Measurements from ENCODE around the gene RAE1. TPM values are rescaled to one million over a fixed set of nuclear protein-coding genes. Genes with fewer than 3 reads are reported as not detected.

Gene RAE1
- total and polyA plus RNA-seq, 2 of the 4 experiments (the other 2 are of a cell fraction): 32.8 to 80.5 TPM

GRCh38 chr20:57404419-57405072 lies 53.5 kb downstream of the RAE1 start:
- Histone ChIP-seq H3K14ac (replicated peaks; ENCODE audit: low read depth, low read length) (no peak overlapping the region), H3K4me1 (ENCODE audit: control insufficient read depth, insufficient read depth, low read length) (peaks cover 2% of the 10 kb centered on the region; the same call in 1 of the 2 replicates), H3K23ac (ENCODE audit: low read depth, low read length) (no peak overlapping the region), H4K5ac (ENCODE audit: low read depth, low read length) (no peak overlapping the region), H3K4me2 (ENCODE audit: low read depth, low read length) (no peak overlapping the region), H3K9me3 (ENCODE audit: control insufficient read depth, insufficient read depth, low read length) (no peaks in the 10 kb centered on the region), H3K4me3 (ENCODE audit: insufficient read depth, low read depth, low read length) (no peak overlapping the region), H3K27ac (ENCODE audit: insufficient read depth, low read length) (no peak overlapping the region), H3K4ac (ENCODE audit: low read depth, low read length) (no peak overlapping the region), H3K9ac (ENCODE audit: low read depth, low read length) (no peak overlapping the region), H2BK15ac (ENCODE audit: low read depth, low read length) (no peak overlapping the region), H3K18ac (ENCODE audit: low read depth, low read length) (no peak overlapping the region), H4K8ac (ENCODE audit: low read depth in 2 of 2, low read length in 2 of 2) (no peak overlapping the region), H2BK20ac (ENCODE audit: low read depth, low read length) (no peak overlapping the region), H2BK120ac (ENCODE audit: low read depth, low read length) (no peak overlapping the region), H3K9me1 (ENCODE audit: insufficient read depth, low read length) (no peaks in the 10 kb centered on the region), H2AK5ac (ENCODE audit: low read depth, low read length) (no peak overlapping the region), H3K79me1 (ENCODE audit: low read depth in 1 of 2, low read length in 2 of 2) (0 out of 4 replicates have a peak, but pooled peaks cover 0 to 3% of the 10 kb centered on the region in 2 experiments), H3K36me3 (ENCODE audit: control insufficient read depth, insufficient read depth, low read length) (peaks cover 25% of the 10 kb centered on the region), H3K56ac (ENCODE audit: extremely low read depth, insufficient read depth, low read length) (no peak overlapping the region), H2AK9ac (replicated peaks; ENCODE audit: low read depth, low read length, poor library complexity) (peak overlapping the region; percentile 42), H2BK5ac (ENCODE audit: low read depth, low read length, poor library complexity, severe bottlenecking) (no peak overlapping the region), H4K91ac (ENCODE audit: insufficient read depth, low read depth, low read length) (no peak overlapping the region), H2AFZ (replicated peaks; ENCODE audit: low read length, poor library complexity) (peak overlapping the region; percentile 11), H3K27me3 (ENCODE audit: control insufficient read depth, insufficient read depth, low read length) (no peaks in the 10 kb centered on the region), H4K20me1 (ENCODE audit: insufficient read depth, low read length) (no peaks in the 10 kb centered on the region; the same call in 1 of the 2 replicates)
- POLR2A ChIA-PET (ENCODE audit: unreplicated experiment): no interaction called here
- CTCF ChIA-PET: interaction anchor here (0.7 kb wide), 1 partner anchor 9 kb away, joined by 3 read pairs; no protein-coding TSS in a partner anchor
- no peak for DNase-seq
- dilution Hi-C loops (cut with HindIII; ENCODE audit: low sequenced_read_pairs, unreplicated experiment): no loop called here
- no peak for ATAC-seq (ENCODE audit: low read depth)
- no peak for TF ChIP-seq MAZ (IDR thresholded peaks at IDR 0.05; ENCODE audit: borderline replicate concordance, low read depth, low read length)
- no peak for TF ChIP-seq MXI1 (IDR thresholded peaks at IDR 0.05; ENCODE audit: borderline replicate concordance, low read depth, low read length)
- TF ChIP-seq CTCF (conservative IDR thresholded peaks at IDR 0.05; ENCODE audit: low read depth, low read length): no peak
- no peak for TF ChIP-seq MAFK (IDR thresholded peaks at IDR 0.05; ENCODE audit: low read depth, low read length)
- intact Hi-C loops (cut with micrococcal nuclease): no loop called here
- in situ Hi-C loops (cut with MboI; ENCODE audit: low sequenced_read_pairs): no loop called here
- BruUV-seq (replicated peaks): no TSS peak
- 93% methylated on average over 5 of the region's 22 CpGs; no CpG with 5 or more reads in 1 of the 2 experiments for WGBS, 2 experiments (ENCODE audit: extremely low coverage in 2 of 2, insufficient read length in 1 of 2)

Measured in IMR-90 (cell line).